Muscle of arm (tissue), 12 donors: ENCODE data around the gene PHF19. TPM values are rescaled to one million over a fixed set of nuclear protein-coding genes. Genes with fewer than 3 reads are reported as not detected.

Source experiments
- DNase-seq: peaks from one replicate; pipeline ENCODE4 v3.0.0-alpha.2; 2013
- polyA plus RNA-seq, 12 donors: library from polyadenylated mRNA; unstranded; fragments of 120-200 nt; gene quantifications; one replicate each; pipeline ENCODE4 v1.2.1, GENCODE V29; 2013; ENCODE audit not compliant: insufficient read length in 12 of 12

PHF19 gene
- polyA plus RNA-seq, 12 donors, result 30.2 to 60.8 (median 36.6) TPM; not detected in 1

- DNase-seq, result no peak
These were observed 39.0 kb upstream of the PHF19 start for GRCh38 chr9:120915854-120916470.

GRCh38 chr9:120914953-120915352, 38.0 kb upstream of the PHF19 start:
- no peak for DNase-seq

GRCh38 chr9:120914396-120914795, 37.4 kb upstream of the PHF19 start:
- DNase-seq, result no peak

GRCh38 chr9:120913647-120914264, 36.8 kb upstream of the PHF19 start:
- no peak for DNase-seq

- no peak for DNase-seq
These were observed 36.1 kb upstream of the PHF19 start for GRCh38 chr9:120912958-120913646.

GRCh38 chr9:120911295-120911837, 34.4 kb upstream of the PHF19 start:
- DNase-seq, result no peak

- DNase-seq, result no peak
These were observed 33.7 kb upstream of the PHF19 start for GRCh38 chr9:120910643-120911042.

- DNase-seq, result no peak
These were observed 32.9 kb upstream of the PHF19 start for GRCh38 chr9:120909904-120910303.

GRCh38 chr9:120905315-120906164, 28.6 kb upstream of the PHF19 start:
- no peak for DNase-seq

- DNase-seq, result no peak
These were observed 28.0 kb upstream of the PHF19 start for GRCh38 chr9:120904978-120905301.

GRCh38 chr9:120904061-120904977, 27.3 kb upstream of the PHF19 start:
- no peak for DNase-seq

GRCh38 chr9:120902569-120903535, 25.9 kb upstream of the PHF19 start:
- DNase-seq, result no peak

GRCh38 chr9:120901755-120902568, 25.0 kb upstream of the PHF19 start:
- DNase-seq, result no peak

GRCh38 chr9:120900824-120901223, 23.8 kb upstream of the PHF19 start:
- DNase-seq, result no peak

GRCh38 chr9:120899490-120900068, 22.6 kb upstream of the PHF19 start:
- DNase-seq, result no peak

- DNase-seq, result no peak
These were observed 21.4 kb upstream of the PHF19 start for GRCh38 chr9:120898396-120898795.

GRCh38 chr9:120895951-120896350, 19.0 kb upstream of the PHF19 start:
- DNase-seq, result no peak
